NAMALWA (cell line): Measurements from ENCODE around the gene PGAP1.
"Not testable (repeated sequence)": the region's sequence is repeated elsewhere in the genome, so short reads cannot be mapped to it uniquely, and the experiment has no call there.

Experiments used
- DNase-seq: peaks from one replicate; pipeline ENCODE4 v3.0.0-alpha.2; 2015; ENCODE audit warnings: low spot score

PGAP1 gene

DNA sequence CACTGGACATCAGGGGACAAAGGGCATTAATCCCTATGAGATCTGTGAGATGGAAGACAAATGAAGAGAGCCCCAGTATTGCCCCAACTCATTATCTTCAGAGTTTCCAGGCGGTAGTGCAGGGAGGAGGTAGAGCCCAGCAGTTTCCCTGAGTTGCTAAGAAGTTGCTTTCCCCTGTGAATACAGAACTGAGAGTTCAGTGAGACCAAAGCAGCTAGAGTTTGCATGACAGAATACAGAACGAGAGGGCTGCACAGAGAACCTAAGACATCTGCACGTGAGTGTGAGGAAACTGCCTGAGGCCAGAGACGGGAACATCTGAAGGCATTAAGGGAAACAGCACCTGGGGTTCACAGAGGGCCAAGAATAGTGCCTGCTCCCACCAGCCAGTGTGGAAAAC lies 18.1 kb upstream of the PGAP1 start:
- DNase-seq = peak; percentile 31

- DNase-seq = no peak
Measured at GRCh38 chr2:196941398-196942078, 15.0 kb upstream of the PGAP1 start.

- DNase-seq = no peak
Measured at GRCh38 chr2:196939371-196939770, 12.9 kb upstream of the PGAP1 start.

- DNase-seq = no peak
Measured at GRCh38 chr2:196935432-196935831, 8.9 kb upstream of the PGAP1 start.

- no peak for DNase-seq
Measured at GRCh38 chr2:196934672-196935071, 8.2 kb upstream of the PGAP1 start.

- DNase-seq = no peak
Measured at GRCh38 chr2:196931555-196931954, 5.0 kb upstream of the PGAP1 start.

DNA sequence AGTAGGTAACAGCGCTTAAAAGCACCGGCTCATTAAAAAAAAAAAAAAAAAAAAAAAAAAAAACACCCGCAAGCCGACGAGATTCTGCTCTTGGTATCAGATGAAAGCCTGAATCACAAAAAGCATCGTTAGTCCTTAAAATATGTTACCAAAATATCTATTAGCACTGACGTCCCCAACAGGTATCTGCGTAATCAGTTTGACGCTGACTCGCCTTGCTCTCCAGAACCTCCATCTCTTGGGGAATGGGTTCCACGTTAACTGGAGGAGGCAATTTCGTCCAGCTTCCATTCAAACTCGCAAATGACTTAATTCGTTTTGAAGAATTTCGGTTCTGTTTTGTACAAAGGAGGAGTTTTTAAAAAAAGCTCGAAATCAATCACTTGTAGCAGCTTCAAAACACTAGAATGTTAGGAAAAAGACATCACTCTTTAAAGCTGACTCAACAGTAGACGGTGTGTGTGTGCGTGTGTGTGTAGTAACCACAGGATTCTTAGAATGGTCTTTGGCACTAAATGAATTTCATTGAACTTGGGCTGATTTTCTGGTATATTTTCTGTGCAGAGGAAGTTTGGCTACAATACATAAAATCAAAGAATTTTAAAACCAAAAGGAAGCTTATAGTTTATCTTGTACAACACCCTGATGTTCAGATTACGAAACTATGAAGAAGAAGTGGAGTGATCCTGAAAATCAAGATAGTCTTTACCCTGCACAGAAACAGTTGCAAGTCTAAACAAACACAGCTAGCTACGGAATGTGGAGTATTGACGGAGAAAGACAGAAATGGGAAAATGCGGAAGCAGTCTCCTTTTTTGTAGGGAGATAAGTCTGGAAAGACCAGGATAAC lies 1.1 kb upstream of the PGAP1 start:
- DNase-seq = peak; percentile 30

- peak; percentile 40 for DNase-seq
Measured at GRCh38 chr2:196925768-196926561, 542 bp downstream of the PGAP1 start.

GRCh38 chr2:196925051-196925767 lies 1.3 kb downstream of the PGAP1 start:
- peak; percentile 40 for DNase-seq

- no peak for DNase-seq
Measured at GRCh38 chr2:196924051-196924450, 2.5 kb downstream of the PGAP1 start.

GRCh38 chr2:196918927-196919326 lies 7.6 kb downstream of the PGAP1 start:
- no peak for DNase-seq

GRCh38 chr2:196917802-196918201 lies 8.7 kb downstream of the PGAP1 start:
- no peak for DNase-seq

GRCh38 chr2:196915507-196916189 lies 10.9 kb downstream of the PGAP1 start:
- no peak for DNase-seq

GRCh38 chr2:196914867-196915460 lies 11.5 kb downstream of the PGAP1 start:
- no peak for DNase-seq

DNA sequence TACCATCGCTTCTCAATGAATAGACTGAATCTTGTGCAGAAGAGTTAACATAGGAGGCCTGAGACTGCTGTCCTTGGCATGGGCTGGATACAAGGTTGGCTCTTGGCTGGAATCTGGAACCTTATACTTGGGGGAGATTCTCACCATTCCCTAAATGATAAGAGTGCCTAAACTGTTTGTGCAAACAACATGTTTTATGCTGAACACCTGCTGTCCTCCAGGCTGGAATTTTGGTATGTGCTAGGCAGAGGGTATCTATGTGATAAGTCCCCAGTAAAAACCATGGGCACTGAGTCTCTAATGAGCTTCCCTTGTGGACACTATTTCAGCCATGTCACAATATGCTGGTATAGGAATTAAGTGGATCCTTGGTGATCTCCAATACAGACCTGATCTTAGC lies 12.8 kb downstream of the PGAP1 start:
- no peak for DNase-seq

DNA sequence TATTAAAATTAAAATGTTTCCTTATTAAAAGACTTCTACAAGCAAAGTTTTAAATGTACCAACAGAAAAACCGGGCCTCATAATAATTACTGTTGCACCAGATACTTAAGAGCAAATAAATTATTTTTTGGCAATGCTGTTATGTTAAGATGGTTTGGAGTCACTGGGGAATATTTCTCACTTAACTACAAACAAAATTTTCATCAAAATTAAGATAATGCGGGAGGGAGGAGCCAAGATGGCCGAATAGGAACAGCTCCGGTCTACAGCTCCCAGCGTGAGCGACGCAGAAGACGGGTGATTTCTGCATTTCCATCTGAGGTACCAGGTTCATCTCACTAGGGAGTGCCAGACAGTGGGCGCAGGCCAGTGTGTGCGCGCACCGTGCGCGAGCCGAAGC lies 21.1 kb downstream of the PGAP1 start:
- not testable (repeated sequence) for DNase-seq

- DNase-seq = no peak
Measured at GRCh38 chr2:196902828-196903227, 23.7 kb downstream of the PGAP1 start.

DNA sequence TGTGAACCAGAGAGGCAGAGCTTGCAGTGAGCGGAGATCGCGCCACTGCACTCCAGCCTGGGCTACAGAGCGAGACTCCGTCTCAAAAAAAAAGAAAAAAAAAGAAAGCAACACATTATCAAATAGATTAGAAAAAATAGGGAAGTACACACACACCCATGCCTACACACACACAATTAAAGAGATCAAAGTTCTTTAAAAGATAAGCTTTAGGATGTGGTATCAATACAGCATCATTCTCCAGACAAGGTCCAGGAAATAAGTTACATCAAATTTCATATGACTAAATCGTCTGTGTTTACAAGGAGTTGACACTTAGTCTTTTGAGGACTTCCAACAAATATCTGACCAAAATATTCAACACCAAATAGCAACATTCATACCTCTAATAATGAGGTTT lies 25.7 kb downstream of the PGAP1 start:
- DNase-seq = no peak

- no peak for DNase-seq
Measured at GRCh38 chr2:196899976-196900375, 26.5 kb downstream of the PGAP1 start.

- no peak for DNase-seq
Measured at GRCh38 chr2:196891136-196891535, 35.4 kb downstream of the PGAP1 start.

DNA sequence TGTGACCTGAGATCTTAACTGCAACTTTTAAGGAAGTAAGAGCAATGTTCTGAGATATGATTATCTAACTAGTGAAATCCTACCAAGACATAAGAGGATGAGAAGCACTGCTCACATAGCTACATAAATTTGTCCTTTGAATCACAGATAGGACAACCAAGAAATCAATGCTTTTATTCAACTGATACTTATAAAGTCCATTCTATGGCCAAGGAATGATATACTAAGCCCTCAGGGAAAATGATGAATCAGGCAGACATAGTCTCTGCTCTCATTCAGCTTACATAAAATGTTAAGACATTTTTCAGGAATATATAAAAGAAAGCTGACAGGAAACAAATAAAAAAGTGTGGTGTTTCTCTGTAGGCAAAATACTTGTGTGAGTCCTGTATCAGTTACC lies 39.1 kb downstream of the PGAP1 start:
- DNase-seq = no peak
